ENCODE results near the gene MRPL52.
"Not testable (repeated sequence)": the region's sequence is repeated elsewhere in the genome, so short reads cannot be mapped to it uniquely, and the experiment has no call there.

Gene MRPL52

GRCh38 chr14:22822016-22822570 is 7.6 kb upstream of the MRPL52 start:
- Mint-ChIP-seq H3K36me3 (no peaks in the 10 kb centered on the region), H3K4me3 (peak overlapping the region; percentile 49), H3K9me3 (no peaks in the 10 kb centered on the region), H3K4me1 (peaks cover 21% of the 10 kb centered on the region), H3K27ac (no peak overlapping the region)
- ATAC-seq (no peak), DNase-seq (ENCODE audit: low spot score in 2 of 2) (no peak)

GRCh38 chr14:22822571-22823098 is 7.1 kb upstream of the MRPL52 start:
- DNase-seq (ENCODE audit: low spot score in 2 of 2), result peak; percentile 50 to 84
- ATAC-seq, result peak; percentile 88
- Mint-ChIP-seq H3K36me3 (no peaks in the 10 kb centered on the region), H3K9me3 (no peaks in the 10 kb centered on the region), H3K4me3 (peak overlapping the region; percentile 49), H3K4me1 (peaks cover 21% of the 10 kb centered on the region), H3K27ac (no peak overlapping the region)

- ATAC-seq (no peak), DNase-seq (ENCODE audit: low spot score in 2 of 2) (no peak)
- no peak overlapping the region for H3K4me3 Mint-ChIP-seq
These were observed 4.9 kb upstream of the MRPL52 start for GRCh38 chr14:22824711-22825359.

GRCh38 chr14:22829076-22829660 is 519 bp upstream of the MRPL52 start:
- H3K9me3 Mint-ChIP-seq, result not testable (repeated sequence)

More at GRCh38 chr14:22824711-22825359, 4.9 kb upstream of the MRPL52 start:
- peaks cover 18% of the 10 kb centered on the region for H3K4me1 Mint-ChIP-seq
- H3K36me3 Mint-ChIP-seq, result no peaks in the 10 kb centered on the region
- H3K9me3 Mint-ChIP-seq, result no peaks in the 10 kb centered on the region
- no peak overlapping the region for H3K27ac Mint-ChIP-seq

GRCh38 chr14:22830443-22831010 is 840 bp downstream of the MRPL52 start:
- ATAC-seq (peak; percentile 2), DNase-seq (ENCODE audit: low spot score in 2 of 2) (no peak)
- H3K4me3 Mint-ChIP-seq, result peak overlapping the region; percentile 94
- no peaks in the 10 kb centered on the region for H3K9me3 Mint-ChIP-seq
- peak overlapping the region; percentile 94 for H3K27ac Mint-ChIP-seq
- H3K36me3 Mint-ChIP-seq, result peaks cover 54% of the 10 kb centered on the region
- peaks cover 18% of the 10 kb centered on the region for H3K4me1 Mint-ChIP-seq

More at GRCh38 chr14:22829076-22829660, 519 bp upstream of the MRPL52 start:
- Mint-ChIP-seq H3K4me1 (peaks cover 18% of the 10 kb centered on the region), H3K27ac (peak overlapping the region; percentile 94), H3K4me3 (peak overlapping the region; percentile 94), H3K36me3 (peaks cover 40% of the 10 kb centered on the region)
- peak; percentile 2 for ATAC-seq
- not testable (repeated sequence) for DNase-seq (ENCODE audit: low spot score in 2 of 2)

GRCh38 chr14:22835505-22835904 is 5.8 kb downstream of the MRPL52 start:
- ATAC-seq (no peak), DNase-seq (ENCODE audit: low spot score in 2 of 2) (no peak)
- no peak overlapping the region for H3K4me3 Mint-ChIP-seq
- peaks cover 16% of the 10 kb centered on the region for H3K4me1 Mint-ChIP-seq
- H3K27ac Mint-ChIP-seq, result no peak overlapping the region
- peaks cover 53% of the 10 kb centered on the region for H3K36me3 Mint-ChIP-seq
- H3K9me3 Mint-ChIP-seq, result no peaks in the 10 kb centered on the region

GRCh38 chr14:22836301-22837113 is 6.8 kb downstream of the MRPL52 start, which contains the start of gene MMP14:
TSS of gene MMP14 (plus strand) at chr14:22836585. CDS start at chr14:22836818, 233 bp downstream.
- ATAC-seq, result no peak

GRCh38 chr14:22837114-22837749 is 7.5 kb downstream of the MRPL52 start:
- DNase-seq (ENCODE audit: low spot score in 2 of 2) (no peak), ATAC-seq (no peak)
- Mint-ChIP-seq H3K4me1 (peaks cover 11% of the 10 kb centered on the region), H3K27ac (no peak overlapping the region), H3K9me3 (no peaks in the 10 kb centered on the region), H3K4me3 (peak overlapping the region; percentile 44), H3K36me3 (peaks cover 36% of the 10 kb centered on the region)

More at GRCh38 chr14:22836301-22837113, 6.8 kb downstream of the MRPL52 start, which contains the start of gene MMP14:
- H3K36me3 Mint-ChIP-seq, result peaks cover 43% of the 10 kb centered on the region
- no peak for DNase-seq (ENCODE audit: low spot score in 2 of 2)
- no peak within 1 kb of the TSS for H3K27ac Mint-ChIP-seq
- H3K9me3 Mint-ChIP-seq, result no peaks in the 10 kb centered on the region
- H3K4me3 Mint-ChIP-seq, result peak within 1 kb of the TSS; percentile 44
- peaks cover 11% of the 10 kb centered on the region for H3K4me1 Mint-ChIP-seq

- H3K9me3 Mint-ChIP-seq, result no peaks in the 10 kb centered on the region
- no peak overlapping the region for H3K27ac Mint-ChIP-seq
- ATAC-seq (no peak), DNase-seq (ENCODE audit: low spot score in 2 of 2) (no peak)
- H3K4me3 Mint-ChIP-seq, result peak overlapping the region; percentile 44
- peaks cover 11% of the 10 kb centered on the region for H3K4me1 Mint-ChIP-seq
- H3K36me3 Mint-ChIP-seq, result peaks cover 29% of the 10 kb centered on the region
These were observed 8.3 kb downstream of the MRPL52 start for GRCh38 chr14:22837750-22838538.

- peaks cover 22% of the 10 kb centered on the region for H3K36me3 Mint-ChIP-seq
- DNase-seq (ENCODE audit: low spot score in 2 of 2) (no peak), ATAC-seq (no peak)
These were observed 8.9 kb downstream of the MRPL52 start for GRCh38 chr14:22838631-22839041.

GRCh38 chr14:22839159-22839779 is 9.6 kb downstream of the MRPL52 start:
- DNase-seq (ENCODE audit: low spot score in 2 of 2), result no peak
- ATAC-seq, result no peak
- no peak overlapping the region for H3K4me3 Mint-ChIP-seq
- no peaks in the 10 kb centered on the region for H3K9me3 Mint-ChIP-seq
- H3K36me3 Mint-ChIP-seq, result peaks cover 16% of the 10 kb centered on the region
- peaks cover 11% of the 10 kb centered on the region for H3K4me1 Mint-ChIP-seq
- H3K27ac Mint-ChIP-seq, result no peak overlapping the region

More at GRCh38 chr14:22838631-22839041, 8.9 kb downstream of the MRPL52 start:
- no peaks in the 10 kb centered on the region for H3K9me3 Mint-ChIP-seq
- H3K4me3 Mint-ChIP-seq, result no peak overlapping the region
- no peak overlapping the region for H3K27ac Mint-ChIP-seq
- peaks cover 11% of the 10 kb centered on the region for H3K4me1 Mint-ChIP-seq

GRCh38 chr14:22841311-22841710 is 11.6 kb downstream of the MRPL52 start:
- DNase-seq (ENCODE audit: low spot score in 2 of 2) (no peak), ATAC-seq (no peak)
- Mint-ChIP-seq H3K9me3 (no peaks in the 10 kb centered on the region), H3K4me1 (peaks cover 11% of the 10 kb centered on the region), H3K4me3 (no peak overlapping the region), H3K27ac (no peak overlapping the region), H3K36me3 (no peaks in the 10 kb centered on the region)

GRCh38 chr14:22841769-22842168 is 12.1 kb downstream of the MRPL52 start:
- no peak for DNase-seq (ENCODE audit: low spot score in 2 of 2)
- Mint-ChIP-seq H3K4me1 (peaks cover 11% of the 10 kb centered on the region), H3K27ac (no peak overlapping the region), H3K36me3 (no peaks in the 10 kb centered on the region), H3K4me3 (no peak overlapping the region), H3K9me3 (no peaks in the 10 kb centered on the region)
- ATAC-seq, result no peak
